Endothelial cell of umbilical vein (primary cell): ENCODE results near the gene USP17L26.
"Not testable (repeated sequence)": the region's sequence is repeated elsewhere in the genome, so short reads cannot be mapped to it uniquely, and the experiment has no call there.

Experiments
- GATA2 ChIP-seq: IDR thresholded peaks from 2 replicates; pipeline ENCODE4 v1.7.0; 2011; ENCODE audit warnings: low read depth, mild to moderate bottlenecking, moderate library complexity, mixed read lengths, low read length; ENCODE audit not compliant: insufficient read length, insufficient read depth
- POLR2A ChIP-seq: IDR thresholded peaks from 2 replicates; pipeline ENCODE4 v1.6.1; 2012; ENCODE audit warnings: low read depth, mild to moderate bottlenecking, control low read depth, low read length
- TF ChIP-seq, protein P1 (sequence below), 2 donors: IDR thresholded peaks; 1 replicate in 1 of 2; 2 replicates in 1 of 2; pipeline ENCODE4 v1.5.1; 2011; ENCODE audit warnings: low read length in 2 of 2, mild to moderate bottlenecking in 2 of 2, moderate library complexity in 2 of 2, control low read depth in 1 of 2, inconsistent platforms in 1 of 2, low read depth in 1 of 2; ENCODE audit not compliant: insufficient read depth in 1 of 2; ENCODE audit errors: extremely low read depth in 1 of 2

DNA sequence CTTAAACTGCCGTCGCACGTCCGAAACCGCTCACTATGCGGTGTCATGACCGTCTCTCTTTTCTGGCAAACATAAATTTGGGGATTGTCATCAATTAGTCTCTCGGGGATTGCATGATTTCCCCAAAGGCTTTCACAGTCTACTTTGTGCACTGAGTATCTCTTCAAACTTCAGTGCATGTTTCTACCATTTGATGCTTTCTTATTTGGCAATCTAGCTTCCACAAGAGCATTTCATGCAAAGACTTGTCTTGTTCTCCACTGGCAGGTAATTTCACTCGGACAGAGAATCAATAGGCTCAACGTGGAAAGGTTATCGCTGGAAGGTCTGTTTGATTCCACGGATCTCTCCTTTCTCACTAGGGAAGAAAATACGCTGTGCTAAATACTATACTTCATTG, 10.3 kb upstream of the USP17L26 start:
- TF ChIP-seq POLR2A, GATA2: not testable (repeated sequence)
- TF ChIP-seq, protein P1, sequence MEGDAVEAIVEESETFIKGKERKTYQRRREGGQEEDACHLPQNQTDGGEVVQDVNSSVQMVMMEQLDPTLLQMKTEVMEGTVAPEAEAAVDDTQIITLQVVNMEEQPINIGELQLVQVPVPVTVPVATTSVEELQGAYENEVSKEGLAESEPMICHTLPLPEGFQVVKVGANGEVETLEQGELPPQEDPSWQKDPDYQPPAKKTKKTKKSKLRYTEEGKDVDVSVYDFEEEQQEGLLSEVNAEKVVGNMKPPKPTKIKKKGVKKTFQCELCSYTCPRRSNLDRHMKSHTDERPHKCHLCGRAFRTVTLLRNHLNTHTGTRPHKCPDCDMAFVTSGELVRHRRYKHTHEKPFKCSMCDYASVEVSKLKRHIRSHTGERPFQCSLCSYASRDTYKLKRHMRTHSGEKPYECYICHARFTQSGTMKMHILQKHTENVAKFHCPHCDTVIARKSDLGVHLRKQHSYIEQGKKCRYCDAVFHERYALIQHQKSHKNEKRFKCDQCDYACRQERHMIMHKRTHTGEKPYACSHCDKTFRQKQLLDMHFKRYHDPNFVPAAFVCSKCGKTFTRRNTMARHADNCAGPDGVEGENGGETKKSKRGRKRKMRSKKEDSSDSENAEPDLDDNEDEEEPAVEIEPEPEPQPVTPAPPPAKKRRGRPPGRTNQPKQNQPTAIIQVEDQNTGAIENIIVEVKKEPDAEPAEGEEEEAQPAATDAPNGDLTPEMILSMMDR (IDR thresholded peaks at IDR 0.05; ENCODE audit: extremely low read depth in 1 of 2, insufficient read depth in 1 of 2, low read depth in 1 of 2, low read length in 2 of 2), result not testable (repeated sequence)
